Measurements from ENCODE around the gene CCM2.

CCM2 gene

DNA sequence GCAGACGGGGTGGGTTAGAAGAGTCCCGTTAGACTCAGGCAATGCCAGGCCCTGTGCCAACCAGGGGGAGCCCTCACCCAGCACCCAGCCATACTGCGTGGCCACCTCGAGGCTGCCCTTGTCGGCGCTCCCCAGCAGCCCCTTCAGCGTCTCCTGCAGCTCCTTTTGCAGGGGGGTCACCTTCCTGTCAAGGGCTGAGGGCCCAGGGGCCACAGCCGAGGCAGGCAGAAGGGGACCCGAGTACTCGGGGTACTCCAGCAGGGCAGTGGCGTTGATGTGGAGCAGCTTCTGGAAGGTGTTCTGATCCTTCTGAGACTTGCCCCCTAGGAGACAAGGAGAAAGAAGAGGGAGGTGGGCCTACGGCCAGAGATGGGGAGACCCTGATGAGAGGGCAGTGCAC lies 101.7 kb downstream of the CCM2 start:
- no peak overlapping the region for H3K4me3 Mint-ChIP-seq
- no peak overlapping the region for H3K27ac Mint-ChIP-seq
- no peaks in the 10 kb centered on the region for H3K4me1 Mint-ChIP-seq
- no peaks in the 10 kb centered on the region for H3K9me3 Mint-ChIP-seq
- TF ChIP-seq, protein P1, sequence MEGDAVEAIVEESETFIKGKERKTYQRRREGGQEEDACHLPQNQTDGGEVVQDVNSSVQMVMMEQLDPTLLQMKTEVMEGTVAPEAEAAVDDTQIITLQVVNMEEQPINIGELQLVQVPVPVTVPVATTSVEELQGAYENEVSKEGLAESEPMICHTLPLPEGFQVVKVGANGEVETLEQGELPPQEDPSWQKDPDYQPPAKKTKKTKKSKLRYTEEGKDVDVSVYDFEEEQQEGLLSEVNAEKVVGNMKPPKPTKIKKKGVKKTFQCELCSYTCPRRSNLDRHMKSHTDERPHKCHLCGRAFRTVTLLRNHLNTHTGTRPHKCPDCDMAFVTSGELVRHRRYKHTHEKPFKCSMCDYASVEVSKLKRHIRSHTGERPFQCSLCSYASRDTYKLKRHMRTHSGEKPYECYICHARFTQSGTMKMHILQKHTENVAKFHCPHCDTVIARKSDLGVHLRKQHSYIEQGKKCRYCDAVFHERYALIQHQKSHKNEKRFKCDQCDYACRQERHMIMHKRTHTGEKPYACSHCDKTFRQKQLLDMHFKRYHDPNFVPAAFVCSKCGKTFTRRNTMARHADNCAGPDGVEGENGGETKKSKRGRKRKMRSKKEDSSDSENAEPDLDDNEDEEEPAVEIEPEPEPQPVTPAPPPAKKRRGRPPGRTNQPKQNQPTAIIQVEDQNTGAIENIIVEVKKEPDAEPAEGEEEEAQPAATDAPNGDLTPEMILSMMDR (IDR thresholded peaks at IDR 0.05): no peak
- no peaks in the 10 kb centered on the region for H3K27me3 Mint-ChIP-seq (ENCODE audit: low read depth, poor library complexity)
- DNase-seq: no peak
- H3K36me3 Mint-ChIP-seq (ENCODE audit: low read depth): peaks cover 12% of the 10 kb centered on the region

DNA sequence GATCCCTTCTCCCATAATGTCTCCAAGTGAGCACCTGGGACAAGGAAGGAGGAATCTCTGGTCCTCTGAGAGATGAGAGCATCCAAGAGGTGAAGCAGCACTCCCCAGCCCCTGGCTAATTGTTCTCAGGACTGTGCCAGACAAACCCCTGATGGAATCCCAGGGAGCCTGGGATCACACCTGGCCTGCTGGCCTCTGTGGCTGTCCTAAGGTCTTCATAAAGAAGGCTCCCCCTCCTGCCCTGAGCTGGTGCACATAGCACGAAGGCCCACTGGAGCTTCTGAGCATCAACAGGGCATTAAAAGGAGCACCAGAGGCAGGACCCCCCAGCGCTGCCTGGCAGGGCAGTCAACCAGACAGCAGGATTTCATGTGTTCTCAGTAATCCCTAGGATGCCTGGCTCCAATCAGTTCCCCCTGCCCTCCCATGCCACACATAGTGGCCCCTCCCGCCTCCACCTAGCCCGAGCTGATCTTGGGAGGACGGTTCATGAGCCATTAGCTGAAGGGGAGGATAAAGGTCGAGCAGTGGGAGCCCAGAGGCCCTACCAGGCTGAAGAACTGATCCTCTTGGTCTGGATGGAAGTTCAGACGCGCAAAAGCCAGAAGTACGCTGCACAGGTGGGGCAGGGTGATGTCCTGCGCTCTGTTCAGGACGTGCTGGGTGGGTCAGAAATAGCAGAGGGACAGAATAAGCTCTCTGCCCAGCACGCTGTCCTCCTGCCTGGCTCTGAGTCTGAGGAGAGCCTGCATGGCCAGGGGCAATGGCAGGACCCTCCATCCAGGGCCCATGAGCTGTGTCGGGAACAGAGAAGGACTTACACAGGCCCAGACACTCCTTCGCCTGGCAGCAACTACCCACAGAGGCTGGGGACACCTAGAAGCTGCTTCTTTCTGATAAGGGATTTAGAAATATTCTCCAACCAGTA lies 103.0 kb downstream of the CCM2 start:
- Mint-ChIP-seq H3K27ac (no peak overlapping the region), H3K9me3 (no peaks in the 10 kb centered on the region), H3K27me3 (ENCODE audit: low read depth, poor library complexity) (no peaks in the 10 kb centered on the region), H3K36me3 (ENCODE audit: low read depth) (peaks cover 21% of the 10 kb centered on the region), H3K4me3 (no peak overlapping the region), H3K4me1 (peaks cover 7% of the 10 kb centered on the region)
- TF ChIP-seq, protein P1 (IDR thresholded peaks at IDR 0.05): no peak
- no peak for DNase-seq

GRCh38 chr7:45103958-45104843 lies 104.2 kb downstream of the CCM2 start:
- Mint-ChIP-seq H3K4me3 (no peak overlapping the region), H3K9me3 (no peaks in the 10 kb centered on the region), H3K27ac (no peak overlapping the region), H3K4me1 (peaks cover 16% of the 10 kb centered on the region), H3K27me3 (ENCODE audit: low read depth, poor library complexity) (no peaks in the 10 kb centered on the region), H3K36me3 (ENCODE audit: low read depth) (peaks cover 29% of the 10 kb centered on the region)
- no peak for DNase-seq
- TF ChIP-seq, protein P1 (IDR thresholded peaks at IDR 0.05): no peak

DNA sequence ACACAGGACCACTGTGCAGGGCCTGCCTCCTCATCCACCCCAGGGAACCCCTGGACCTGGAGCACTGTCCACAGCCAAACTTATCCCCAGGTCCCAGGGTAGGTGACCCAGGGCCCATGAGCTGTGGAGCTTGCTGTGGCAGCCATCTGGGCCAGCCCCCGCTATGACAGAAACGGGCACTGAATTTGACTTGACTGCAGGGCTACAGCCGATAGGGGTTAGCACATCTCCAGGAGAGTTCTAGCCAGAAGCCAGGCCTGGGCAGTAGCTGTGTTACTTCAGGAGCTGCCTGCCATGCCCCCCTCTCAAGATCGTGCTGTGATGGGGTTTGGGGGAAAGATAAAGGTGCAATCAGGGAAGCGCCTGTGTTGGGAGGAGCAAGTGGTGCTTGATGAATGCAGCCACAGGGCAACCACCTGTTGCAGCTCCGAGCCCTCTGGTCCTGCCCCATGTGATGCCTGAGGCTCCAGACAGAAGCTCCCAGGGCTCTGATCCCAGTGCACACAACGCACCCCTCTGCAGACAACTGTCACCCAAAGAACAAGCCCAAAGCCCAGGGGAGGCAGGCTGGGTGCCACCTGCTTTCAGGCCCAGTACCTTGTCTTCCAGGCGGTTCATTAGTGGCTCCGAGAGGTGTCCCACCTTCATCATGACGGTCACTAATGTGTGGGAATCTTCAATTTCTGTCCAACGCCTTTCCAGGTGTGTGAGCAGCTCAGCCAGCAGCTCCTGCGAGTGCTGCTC lies 105.0 kb downstream of the CCM2 start:
- Mint-ChIP-seq H3K27ac (no peak overlapping the region), H3K27me3 (ENCODE audit: low read depth, poor library complexity) (no peaks in the 10 kb centered on the region), H3K9me3 (no peaks in the 10 kb centered on the region), H3K36me3 (ENCODE audit: low read depth) (peaks cover 25% of the 10 kb centered on the region), H3K4me3 (no peak overlapping the region), H3K4me1 (peaks cover 19% of the 10 kb centered on the region)
- TF ChIP-seq, protein P1 (IDR thresholded peaks at IDR 0.05): no peak
- DNase-seq: no peak

DNA sequence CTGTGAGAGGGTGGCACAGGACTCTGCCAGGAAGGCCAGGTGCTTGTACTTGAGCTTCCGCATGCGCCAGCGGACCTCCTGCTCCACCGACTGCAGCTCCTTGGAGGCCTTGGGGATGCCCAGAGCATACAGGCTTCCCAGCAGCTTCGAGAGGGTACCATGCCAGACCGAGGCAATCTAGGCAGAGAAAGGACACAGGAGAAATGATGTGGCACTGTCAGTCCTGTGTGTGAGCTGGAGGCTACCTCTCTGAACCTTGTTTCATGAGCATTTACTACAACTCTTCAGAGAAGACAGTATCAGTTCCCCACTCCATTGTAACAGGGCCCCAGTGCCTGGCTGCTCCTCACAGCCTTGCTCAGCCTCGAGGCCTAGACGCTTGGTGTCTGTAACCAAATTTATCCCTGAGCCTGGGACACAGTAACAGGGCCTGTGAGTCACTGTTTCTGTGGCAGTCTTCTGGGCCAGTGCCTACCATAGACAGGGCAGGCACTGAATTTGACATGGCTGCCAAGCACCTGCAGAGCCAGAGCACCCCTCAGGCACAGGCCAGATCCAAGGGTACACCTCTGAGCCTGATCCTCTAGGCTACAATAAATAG lies 105.7 kb downstream of the CCM2 start:
- no peak for DNase-seq
- Mint-ChIP-seq H3K36me3 (ENCODE audit: low read depth) (peaks cover 25% of the 10 kb centered on the region), H3K27me3 (ENCODE audit: low read depth, poor library complexity) (no peaks in the 10 kb centered on the region), H3K27ac (no peak overlapping the region), H3K4me3 (no peak overlapping the region), H3K9me3 (no peaks in the 10 kb centered on the region), H3K4me1 (peaks cover 25% of the 10 kb centered on the region)
- TF ChIP-seq, protein P1 (IDR thresholded peaks at IDR 0.05): no peak
